ENCODE results near the gene GCDH. TPM values are rescaled to one million over a fixed set of nuclear protein-coding genes. Genes with fewer than 3 reads are reported as not detected.
"Not testable (repeated sequence)": the region's sequence is repeated elsewhere in the genome, so short reads cannot be mapped to it uniquely, and the experiment has no call there.

Gene GCDH
- total RNA-seq, 1 donor from 2014 or later, result 40.9 TPM

DNA sequence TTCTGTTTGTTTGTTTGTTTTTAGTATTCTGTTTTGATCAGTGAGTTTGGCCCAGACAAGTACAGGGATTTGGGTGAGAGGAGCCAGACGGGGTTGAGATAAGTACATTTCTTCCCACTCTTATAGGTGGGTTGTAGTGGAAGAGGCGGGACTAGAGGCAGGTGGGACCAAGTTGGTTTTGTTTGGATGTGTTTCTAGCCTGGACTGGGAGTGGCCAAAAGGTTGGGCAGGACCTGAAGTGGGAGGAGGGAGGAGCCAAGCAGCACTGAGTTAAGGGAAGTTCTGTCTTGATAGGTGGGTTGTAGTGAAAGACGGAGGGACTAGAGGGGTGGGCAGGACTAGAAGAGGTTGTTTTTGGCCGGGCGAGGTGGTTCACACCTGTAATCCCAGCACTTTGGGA lies 18.7 kb upstream of the GCDH start:
- intact Hi-C loops (cut with micrococcal nuclease), result no loop called here

DNA sequence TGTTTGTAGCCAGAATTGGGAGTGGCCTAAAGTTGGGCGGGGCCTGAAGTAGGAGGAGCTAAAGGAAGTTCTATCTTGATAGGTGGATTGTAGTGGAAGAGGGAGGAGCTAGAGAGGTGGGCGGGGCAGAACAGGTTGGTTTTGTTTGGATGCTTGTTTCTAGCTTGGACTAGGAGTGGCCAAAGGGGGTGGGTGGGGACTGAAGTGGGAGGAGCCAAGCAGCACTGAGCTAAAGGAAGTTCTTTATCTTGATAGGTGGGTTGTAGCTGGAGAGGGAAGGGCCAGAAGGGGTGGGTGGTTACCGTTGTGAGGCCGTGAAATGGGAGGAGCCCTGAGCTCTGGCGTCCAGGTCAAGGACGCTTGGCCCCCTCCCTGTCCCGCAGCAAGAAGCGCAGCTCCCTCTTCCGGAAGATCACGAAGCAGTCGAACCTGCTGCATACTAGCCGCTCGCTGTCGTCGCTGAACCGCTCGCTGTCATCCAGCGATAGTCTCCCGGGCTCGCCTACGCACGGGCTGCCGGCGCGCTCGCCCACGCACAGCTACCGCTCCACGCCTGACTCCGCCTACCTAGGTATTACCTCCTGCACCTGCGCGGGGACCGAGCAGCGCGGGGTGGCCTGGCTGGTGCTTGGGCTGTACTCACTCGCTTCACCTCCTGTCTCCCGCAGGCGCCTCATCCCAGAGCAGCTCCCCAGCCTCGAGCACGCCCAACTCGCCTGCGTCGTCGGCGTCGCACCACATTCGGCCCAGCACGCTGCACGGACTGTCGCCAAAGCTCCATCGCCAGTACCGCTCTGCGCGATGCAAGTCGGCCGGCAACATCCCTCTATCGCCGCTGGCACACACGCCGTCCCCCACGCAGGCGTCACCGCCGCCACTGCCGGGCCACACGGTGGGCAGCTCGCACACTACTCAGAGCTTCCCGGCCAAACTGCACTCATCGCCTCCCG lies 17.7 kb upstream of the GCDH start:
- intact Hi-C loops (cut with micrococcal nuclease), result no loop called here

DNA sequence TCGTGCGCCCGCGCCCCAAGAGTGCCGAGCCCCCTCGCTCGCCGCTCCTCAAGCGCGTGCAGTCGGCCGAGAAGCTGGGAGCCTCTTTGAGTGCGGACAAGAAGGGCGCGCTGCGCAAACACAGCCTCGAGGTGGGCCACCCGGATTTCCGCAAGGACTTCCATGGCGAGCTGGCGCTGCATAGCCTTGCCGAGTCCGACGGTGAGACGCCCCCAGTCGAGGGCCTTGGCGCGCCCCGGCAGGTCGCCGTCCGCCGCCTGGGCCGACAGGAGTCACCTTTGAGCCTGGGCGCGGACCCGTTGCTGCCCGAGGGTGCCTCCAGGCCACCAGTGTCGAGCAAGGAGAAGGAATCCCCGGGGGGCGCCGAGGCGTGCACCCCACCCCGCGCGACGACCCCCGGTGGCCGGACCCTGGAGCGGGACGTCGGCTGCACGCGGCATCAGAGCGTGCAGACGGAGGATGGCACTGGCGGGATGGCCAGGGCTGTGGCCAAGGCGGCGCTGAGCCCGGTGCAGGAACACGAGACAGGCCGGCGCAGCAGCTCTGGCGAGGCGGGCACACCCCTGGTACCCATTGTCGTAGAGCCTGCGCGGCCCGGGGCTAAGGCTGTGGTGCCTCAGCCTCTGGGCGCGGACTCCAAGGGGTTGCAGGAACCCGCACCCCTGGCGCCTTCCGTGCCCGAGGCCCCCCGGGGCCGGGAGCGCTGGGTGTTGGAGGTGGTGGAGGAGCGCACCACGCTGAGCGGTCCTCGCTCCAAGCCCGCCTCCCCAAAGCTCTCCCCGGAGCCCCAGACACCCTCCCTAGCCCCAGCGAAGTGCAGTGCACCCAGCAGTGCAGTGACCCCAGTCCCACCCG lies 16.8 kb upstream of the GCDH start:
- intact Hi-C loops (cut with micrococcal nuclease), result no loop called here

DNA sequence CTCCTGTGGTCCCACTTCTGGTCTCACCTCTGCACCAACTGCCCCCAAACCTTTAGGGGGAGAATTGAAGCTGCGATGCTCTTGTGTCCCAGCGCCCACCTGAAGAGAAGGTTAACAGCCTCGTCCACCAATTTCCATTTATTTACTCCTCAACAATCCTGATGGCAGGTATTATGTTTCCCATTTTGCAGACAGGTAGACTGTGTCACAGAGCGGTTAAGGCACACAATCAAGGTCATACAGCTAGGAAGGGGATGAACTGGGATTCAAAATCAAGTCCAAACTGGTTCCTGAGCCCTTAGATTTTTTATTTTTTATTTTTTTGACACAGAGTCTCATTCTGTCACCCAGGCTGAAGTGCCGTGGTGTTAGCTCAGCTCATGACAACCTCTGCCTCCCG lies 15.9 kb upstream of the GCDH start:
- intact Hi-C loops (cut with micrococcal nuclease), result no loop called here

DNA sequence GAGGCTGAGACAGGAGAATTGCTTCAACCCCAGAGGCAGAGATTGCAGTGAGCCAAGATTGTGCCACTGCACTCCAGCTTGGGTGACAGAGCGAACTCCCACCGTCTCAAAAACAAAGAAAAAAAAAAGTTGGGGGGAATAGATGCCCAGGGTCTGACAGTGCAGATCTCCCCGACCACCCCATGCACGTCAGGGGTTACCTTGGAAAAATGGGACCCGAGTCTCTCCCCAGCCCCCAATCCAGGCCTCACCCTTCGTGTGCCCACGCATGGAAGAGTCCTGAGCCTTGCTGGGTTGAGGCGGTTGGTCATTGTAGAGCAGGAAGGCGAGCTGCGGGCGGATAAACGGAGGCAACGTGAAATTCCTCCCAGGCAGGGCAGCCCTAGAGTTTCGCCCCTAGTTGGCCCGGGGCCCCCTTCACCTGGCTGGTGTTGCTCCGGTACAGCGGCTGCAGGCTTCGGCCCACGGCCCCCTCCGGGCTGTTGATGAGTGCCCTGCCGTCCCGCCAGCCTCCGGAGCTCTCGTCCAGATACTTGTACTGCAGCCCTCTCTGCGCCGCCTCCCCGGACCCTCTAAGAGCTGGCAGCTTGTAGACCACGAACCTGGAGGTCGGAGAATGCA lies 10.3 kb upstream of the GCDH start:
- intact Hi-C loops (cut with micrococcal nuclease), result loop anchor here (5.0 kb wide), 1 partner anchor 37 kb away; the partner anchor contains the start of gene SYCE2

DNA sequence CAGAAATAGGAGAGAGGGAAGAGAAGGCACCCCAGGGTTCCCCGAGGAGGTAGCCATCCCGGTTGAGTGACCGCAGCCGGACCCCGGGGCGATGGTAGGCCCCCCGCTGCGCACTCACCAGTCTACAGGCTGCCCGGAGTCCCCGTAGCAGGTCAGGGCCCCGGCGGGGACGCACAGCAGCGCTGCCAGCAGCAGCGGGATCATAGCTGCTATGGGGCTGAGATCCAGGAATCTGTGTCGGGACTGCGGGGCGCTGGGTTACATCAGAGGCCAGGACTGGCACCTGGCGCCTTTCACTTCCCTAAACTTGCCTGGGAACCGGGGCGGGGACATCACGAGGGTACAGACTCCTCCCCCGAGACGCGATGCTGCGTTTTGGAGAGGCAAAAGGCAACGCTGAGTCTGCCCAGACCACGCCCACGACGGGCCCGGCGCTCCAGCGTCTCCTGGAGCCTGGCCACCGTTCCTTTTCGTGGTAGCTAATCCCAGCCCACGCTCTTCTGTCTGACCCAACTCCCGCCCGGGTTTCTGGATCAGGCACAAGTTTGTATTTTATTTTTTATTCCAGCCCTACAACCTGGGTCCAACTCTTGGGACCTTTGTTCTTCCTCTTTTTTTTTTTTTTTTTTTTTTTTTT lies 9.7 kb upstream of the GCDH start, which contains the start of gene DNASE2:
TSS of gene DNASE2 (minus strand) at position 278 of the 637 bp plus-strand sequence. CDS start at position 204, 74 bp downstream.
- intact Hi-C loops (cut with micrococcal nuclease), result loop anchor here (5.0 kb wide), 1 partner anchor 36 kb away; the partner anchor contains the start of gene SYCE2

DNA sequence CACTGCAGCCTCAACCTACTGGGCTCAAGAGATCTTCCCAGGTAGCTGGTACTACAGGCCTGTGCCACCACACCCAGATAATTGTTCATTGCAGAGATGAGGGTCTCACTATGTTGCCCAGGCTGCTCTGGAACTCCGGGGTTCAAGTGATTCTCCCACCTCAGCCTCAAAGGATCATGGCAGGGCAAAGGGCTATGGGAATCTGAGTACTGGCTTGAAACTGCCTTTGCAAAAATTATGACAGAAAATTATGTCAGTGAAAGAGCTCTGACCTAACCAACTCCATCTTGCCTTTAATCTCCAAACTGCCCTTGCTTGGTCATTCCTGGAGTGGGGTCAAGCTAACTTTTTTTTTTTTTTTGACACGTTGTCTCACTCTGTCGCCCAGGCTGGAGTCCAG lies 8.4 kb upstream of the GCDH start:
- intact Hi-C loops (cut with micrococcal nuclease), result loop anchor here (5.0 kb wide), 1 partner anchor 35 kb away; the partner anchor contains the start of gene SYCE2

DNA sequence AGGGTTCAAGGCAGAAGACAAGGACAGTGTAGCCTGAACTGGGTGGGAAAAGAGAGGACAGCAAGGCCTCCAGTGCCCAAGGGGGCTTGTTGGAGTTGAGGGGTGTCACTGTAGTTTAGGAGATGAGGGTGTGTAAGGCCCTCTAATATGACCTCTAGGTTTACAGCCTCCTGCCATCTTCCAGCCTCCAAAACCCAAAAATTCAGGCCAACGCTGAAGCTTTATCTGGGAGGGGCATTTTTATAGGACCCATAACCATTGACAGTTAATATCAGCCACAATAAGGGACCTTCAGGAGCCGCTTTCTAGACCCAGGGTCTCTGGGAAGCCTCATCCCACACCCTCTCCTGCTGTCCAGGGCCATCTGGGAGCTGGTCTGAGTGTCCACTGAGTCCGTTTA lies 6.8 kb upstream of the GCDH start:
- intact Hi-C loops (cut with micrococcal nuclease), result loop anchor here (5.0 kb wide), 1 partner anchor 33 kb away; the partner anchor contains the start of gene SYCE2

DNA sequence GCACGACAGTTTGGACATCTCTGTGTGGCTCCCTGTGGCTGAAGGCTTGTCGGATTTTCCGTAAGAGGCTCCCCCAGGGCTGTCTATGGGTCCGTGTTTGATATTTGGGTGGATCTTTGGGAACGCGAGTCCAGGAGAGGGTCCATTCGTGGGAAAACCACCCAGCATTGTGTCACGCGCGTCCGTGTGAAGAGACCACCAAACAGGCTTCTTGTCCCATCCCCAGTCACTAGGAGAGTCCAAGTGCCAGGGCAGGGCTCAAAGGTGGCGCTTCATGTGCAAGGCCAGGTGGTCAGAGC lies 6.4 kb upstream of the GCDH start:
- intact Hi-C loops (cut with micrococcal nuclease), result loop anchor here (5.0 kb wide), 1 partner anchor 33 kb away; the partner anchor contains the start of gene SYCE2

DNA sequence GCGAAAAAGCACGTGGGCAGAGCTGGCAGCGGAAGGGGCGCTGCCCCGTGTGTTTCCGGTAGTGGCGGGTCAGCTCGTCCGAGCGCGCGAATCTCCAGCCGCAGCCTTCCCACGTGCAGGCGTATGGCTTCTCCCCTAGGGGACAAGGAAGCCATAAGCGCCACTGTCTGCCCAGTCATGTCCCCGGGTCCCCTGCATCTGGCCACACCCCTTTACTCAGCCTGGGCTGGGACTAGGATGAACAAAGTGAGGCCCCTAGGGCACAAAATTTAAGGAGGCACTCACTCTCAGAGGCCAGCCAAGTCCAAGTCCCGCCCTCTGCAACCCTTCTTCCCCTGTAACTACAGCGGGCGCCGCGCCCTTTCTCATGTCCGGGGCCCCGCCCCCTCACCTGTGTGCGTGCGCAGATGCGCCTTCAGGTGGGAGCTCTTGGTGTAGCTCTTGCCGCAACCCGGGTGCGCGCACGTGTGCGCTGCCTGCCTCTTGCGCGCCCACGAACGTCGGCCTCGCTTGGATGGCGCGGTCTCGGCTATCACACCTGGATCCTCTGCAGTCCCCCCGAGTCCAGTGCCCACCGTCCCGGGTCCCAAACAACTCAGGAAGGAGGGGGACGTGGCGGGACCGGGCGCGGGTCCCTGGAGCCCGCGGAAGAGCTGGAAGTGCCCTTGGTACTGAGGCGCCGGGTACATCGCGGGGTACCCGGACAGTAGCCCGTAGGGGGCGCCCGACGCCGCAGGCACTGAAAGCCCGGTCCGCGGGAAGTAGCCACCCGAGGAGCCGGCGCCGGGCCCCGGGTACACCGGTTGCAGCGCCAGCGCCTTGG lies 5.8 kb upstream of the GCDH start:
- intact Hi-C loops (cut with micrococcal nuclease), result loop anchor here (1.0 to 5.0 kb wide), 2 partner anchors 32 to 80 kb away; partner anchors contain the start of gene SYCE2

DNA sequence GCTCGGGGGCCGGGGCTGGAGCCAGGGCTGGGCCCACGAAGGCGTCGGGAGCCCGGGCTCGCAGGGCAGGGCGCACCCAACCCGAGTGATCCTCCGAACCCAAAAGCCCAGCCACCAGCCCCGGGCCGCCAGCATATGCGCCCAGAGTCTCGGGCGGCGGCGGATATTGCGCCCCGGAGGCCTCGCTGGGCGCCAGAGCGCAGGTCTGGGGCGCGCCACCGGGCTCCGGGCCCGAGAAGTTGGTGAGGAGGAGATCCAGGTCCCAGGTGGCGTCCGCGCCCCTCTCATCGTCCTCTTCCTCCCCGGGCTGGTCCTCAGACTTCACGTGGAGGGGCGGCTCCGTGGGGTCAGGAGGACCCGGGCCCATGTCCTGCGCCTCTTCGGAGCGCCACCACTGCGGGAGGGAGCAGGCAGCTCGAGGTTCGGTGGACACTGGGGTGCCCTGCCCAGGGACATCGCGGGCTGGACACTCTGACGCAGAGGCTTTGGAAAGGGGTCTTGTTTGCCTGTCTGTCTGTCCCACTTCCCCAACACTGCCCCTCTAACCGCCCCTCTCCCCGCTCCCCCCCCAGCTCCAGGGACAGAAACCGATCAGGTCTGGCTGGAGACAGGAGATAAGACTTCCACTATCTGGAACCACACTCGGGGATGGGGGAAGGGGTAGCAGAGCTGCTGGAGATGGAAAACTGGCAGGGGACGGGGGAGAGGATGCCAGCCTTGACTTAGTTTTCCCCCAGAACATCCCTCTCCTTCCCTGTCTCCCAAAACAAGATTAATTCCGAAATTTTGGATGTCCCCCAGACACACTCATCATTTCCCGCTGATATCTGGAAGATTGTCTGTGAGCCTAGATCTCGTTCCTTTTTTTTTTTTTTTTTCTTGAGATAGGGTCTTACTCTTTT lies 5.0 kb upstream of the GCDH start:
- intact Hi-C loops (cut with micrococcal nuclease), result loop anchor here (1.0 kb wide), 1 partner anchor 79 kb away; no protein-coding TSS in a partner anchor

DNA sequence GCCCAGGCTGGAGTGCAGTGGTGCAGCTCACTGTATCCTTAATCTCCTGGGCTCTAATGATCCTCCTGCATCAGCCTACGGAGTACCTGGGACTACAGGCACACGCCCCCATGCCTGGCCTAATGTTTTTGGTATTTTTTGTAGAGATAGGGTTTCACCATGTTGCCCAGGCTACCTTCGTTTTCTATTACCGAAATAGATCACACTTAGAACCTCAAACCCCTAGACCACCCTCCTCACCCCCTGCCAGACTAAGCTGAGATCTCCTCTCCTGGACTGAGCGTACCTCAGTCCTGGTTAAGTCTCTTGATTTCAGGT lies 4.3 kb upstream of the GCDH start:
- intact Hi-C loops (cut with micrococcal nuclease), result no loop called here

DNA sequence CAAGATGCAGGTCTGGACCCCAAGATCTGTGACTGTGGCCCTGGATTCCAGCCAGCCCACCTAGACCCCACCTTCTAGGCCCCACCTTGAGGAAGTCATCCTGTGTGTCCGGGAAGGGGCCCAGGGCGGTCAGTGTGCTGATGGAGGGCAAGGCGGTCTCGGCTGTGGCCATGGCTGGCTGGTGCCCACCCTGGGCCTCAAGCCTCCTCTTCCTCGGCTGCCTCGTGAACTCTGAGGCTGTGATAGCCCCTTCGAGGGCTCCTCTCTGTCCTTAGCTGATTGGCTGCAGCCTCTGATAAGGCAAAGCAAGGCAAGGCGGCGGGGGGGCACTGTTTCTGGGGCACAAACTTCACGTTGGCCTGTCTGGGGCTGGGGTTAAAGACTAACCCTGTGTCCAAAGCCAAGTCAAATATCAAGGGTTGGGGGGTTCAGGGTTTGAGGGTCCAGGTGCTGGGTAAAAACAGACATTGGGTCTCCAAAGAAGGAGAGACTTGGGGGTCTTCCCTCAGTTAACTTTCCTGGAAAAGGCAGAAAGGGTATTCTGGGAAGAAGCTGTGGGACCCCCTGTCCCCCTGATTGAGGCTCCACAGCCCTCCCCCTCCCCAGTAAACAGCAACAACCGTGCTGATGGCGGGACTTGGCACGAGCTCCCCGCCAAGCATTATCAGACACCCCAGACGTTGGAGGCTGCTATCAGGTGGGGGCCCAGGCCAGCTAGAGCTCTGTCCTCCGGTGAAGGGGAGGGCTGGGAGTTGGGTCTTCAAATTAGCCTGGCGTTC lies 3.8 kb upstream of the GCDH start, which contains the start of gene KLF1:
TSS of gene KLF1 (minus strand) at position 233 of the 779 bp plus-strand sequence. CDS start at position 172, 61 bp downstream.
- intact Hi-C loops (cut with micrococcal nuclease), result no loop called here

DNA sequence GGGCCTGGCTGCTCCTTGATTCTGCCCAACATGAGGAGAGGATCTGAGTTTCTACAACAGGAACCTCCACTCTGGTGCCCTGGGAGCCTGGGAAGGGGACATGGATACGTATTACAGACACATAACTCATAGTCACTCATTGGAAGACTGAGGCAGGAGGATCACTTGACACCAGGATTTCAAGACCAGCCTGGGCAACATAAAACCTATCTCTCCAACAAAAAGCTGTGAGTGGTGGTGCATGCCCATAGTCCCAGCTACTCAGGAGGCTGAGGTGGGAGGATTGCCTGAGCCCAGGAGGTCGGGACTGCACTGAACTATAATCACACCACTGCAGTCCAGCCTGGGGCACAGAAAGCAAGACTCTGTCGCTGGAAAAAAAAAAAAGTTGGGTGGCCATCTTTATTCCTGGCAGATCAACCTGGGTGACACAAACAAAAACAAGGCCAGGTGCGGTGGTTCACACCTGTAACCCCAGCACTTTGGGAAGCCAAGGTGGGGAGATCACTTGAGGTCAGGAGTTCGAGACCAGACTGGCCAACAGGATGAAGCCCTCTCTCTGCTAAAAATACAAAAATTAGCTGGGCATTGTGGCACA lies 2.9 kb upstream of the GCDH start:
- intact Hi-C loops (cut with micrococcal nuclease), result no loop called here

DNA sequence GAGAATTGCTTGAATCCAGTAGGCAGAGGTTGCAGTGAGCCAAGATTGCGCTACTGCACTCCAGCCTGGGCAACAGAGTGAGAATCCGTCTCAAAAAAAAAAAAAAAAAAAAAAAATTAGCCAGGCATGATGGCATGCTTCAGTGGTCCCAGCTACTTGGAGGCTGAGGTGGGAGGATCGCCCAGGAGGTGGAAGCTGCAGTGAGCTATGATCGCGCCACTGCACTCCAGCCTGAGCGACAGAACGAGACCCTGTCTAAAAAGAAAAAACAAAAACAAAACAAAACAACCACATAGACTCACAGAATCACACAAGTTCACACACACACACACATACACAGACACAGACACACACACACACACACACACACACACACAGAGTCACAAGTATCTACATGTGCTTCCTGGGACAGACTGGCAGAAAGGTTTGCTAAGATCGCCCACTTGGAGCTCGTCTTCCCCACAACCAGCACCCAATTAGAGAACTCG lies 617 bp upstream of the GCDH start:
- intact Hi-C loops (cut with micrococcal nuclease), result not testable (repeated sequence)

DNA sequence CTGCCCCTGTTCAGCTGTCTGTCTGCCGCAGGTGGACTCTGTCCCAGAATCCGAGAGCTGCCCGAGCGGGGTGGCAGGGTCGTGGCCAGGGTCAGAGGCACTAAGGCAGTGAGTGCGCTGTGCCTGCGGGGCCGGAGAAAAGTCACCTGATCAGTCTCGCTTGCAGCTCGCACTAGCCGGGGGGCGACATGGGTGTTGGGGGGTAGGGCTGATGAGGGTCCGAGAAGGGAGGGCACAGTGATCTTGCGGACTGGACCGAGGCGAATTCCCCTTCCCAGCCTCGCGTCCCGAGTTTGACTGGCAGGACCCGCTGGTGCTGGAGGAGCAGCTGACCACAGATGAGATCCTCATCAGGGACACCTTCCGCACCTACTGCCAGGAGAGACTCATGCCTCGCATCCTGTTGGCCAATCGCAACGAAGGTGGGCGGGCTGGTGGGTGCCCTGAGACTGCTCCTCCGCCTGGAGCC lies 627 bp downstream of the GCDH start:
- intact Hi-C loops (cut with micrococcal nuclease), result loop anchor here (1.0 kb wide), 2 partner anchors 28 to 47 kb away; partner anchors contain the start of genes CALR and SYCE2

DNA sequence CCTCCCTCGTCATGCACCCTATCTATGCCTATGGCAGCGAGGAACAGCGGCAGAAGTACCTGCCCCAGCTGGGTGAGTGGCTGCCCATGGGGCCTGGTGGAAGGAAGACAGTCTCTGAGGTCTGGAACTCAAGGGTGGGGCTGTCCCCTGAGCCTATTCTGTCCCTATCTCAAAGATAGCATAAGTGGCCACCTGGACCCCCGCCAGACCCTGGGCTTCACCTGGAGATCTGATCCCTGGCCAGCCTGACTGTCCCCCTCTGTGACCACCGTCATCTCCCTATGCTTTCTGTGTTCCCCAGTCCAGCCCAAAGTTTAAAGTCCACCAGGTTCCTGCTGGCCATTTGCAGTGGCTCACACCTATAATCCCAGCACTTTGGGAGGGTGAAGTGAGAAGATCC lies 2.6 kb downstream of the GCDH start:
- intact Hi-C loops (cut with micrococcal nuclease), result no loop called here

Data from T-helper 2 cell treated with Interferon-gamma antibody and Interleukin-4, amounts not matched to agents 100 ng/mL and 5 ng/mL, for 36 hours (primary cell).